HepG2 (cell line): Measurements from ENCODE around the gene DBNDD2. TPM values are rescaled to one million over a fixed set of nuclear protein-coding genes. Genes with fewer than 3 reads are reported as not detected.

Experiments used
- BRF2 ChIP-seq: sonication (generic); formaldehyde crosslinking; IDR thresholded peaks from 2 replicates; pipeline ENCODE4 v1.8.1; 2022; ENCODE audit warnings: mild to moderate bottlenecking, missing genetic modification reagents
- CERS6 ChIP-seq: sonication (generic); formaldehyde crosslinking; IDR thresholded peaks from 2 replicates; pipeline ENCODE4 v1.5.0; 2020; ENCODE audit warnings: missing genetic modification reagents
- FUBP1 ChIP-seq: sonication (generic); formaldehyde crosslinking; IDR thresholded peaks from 2 replicates; pipeline ENCODE4 v1.5.1; 2020; ENCODE audit warnings: missing genetic modification reagents, mild to moderate bottlenecking, borderline replicate concordance
- HNF1B ChIP-seq: sonication (generic); formaldehyde crosslinking; IDR thresholded peaks from 2 replicates; pipeline ENCODE4 v1.5.1; 2020; ENCODE audit warnings: mild to moderate bottlenecking, moderate library complexity, missing genetic modification reagents
- PLRG1 ChIP-seq: fragments of 450-650 bp; conservative IDR thresholded peaks from 2 replicates; pipeline ENCODE4 v1.6.1; 2016
- POLR2AphosphoS5 ChIP-seq: IDR thresholded peaks from 2 replicates; pipeline ENCODE4 v1.6.1; 2012; ENCODE audit warnings: low read depth, low read length
- PPARG ChIP-seq: conservative IDR thresholded peaks from 2 replicates; pipeline ENCODE4 v1.6.1; 2016; ENCODE audit warnings: missing biosample characterization, missing genetic modification reagents
- TFDP2 ChIP-seq: sonication (generic); formaldehyde crosslinking; IDR thresholded peaks from 2 replicates; pipeline ENCODE4 v1.4.0; 2020; ENCODE audit warnings: missing genetic modification reagents
- USF2 ChIP-seq, 2 experiments: sonication (generic) in 1 of 2; formaldehyde crosslinking in 1 of 2; IDR thresholded peaks; 2 replicates each; pipeline versions ENCODE4 v1.5.1 to v1.6.1; 2011 to 2020; ENCODE audit warnings: borderline replicate concordance in 1 of 2, low read depth in 1 of 2, low read length in 1 of 2, mild to moderate bottlenecking in 1 of 2, missing genetic modification reagents in 1 of 2, moderate library complexity in 1 of 2
- XBP1 ChIP-seq: sonication (generic); formaldehyde crosslinking; IDR thresholded peaks from 2 replicates; pipeline ENCODE4 v1.5.0; 2020; ENCODE audit warnings: missing genetic modification reagents
- ZNF274 ChIP-seq: sonication (generic); formaldehyde crosslinking; IDR thresholded peaks from 2 replicates; pipeline ENCODE4 v1.5.1; 2020; ENCODE audit warnings: mild to moderate bottlenecking, missing genetic modification reagents
- ZNF362 ChIP-seq: sonication (generic); formaldehyde crosslinking; IDR thresholded peaks from 2 replicates; pipeline ENCODE4 v1.4.0; 2020; ENCODE audit warnings: missing genetic modification reagents, mild to moderate bottlenecking, borderline replicate concordance
- ZNF569 ChIP-seq: sonication (generic); formaldehyde crosslinking; IDR thresholded peaks from 2 replicates; pipeline ENCODE4 v1.5.0; 2020; ENCODE audit warnings: mild to moderate bottlenecking, missing genetic modification reagents, moderate library complexity, borderline replicate concordance
- ZNF576 ChIP-seq: sonication (generic); formaldehyde crosslinking; IDR thresholded peaks from 2 replicates; pipeline ENCODE4 v1.4.0; 2020; ENCODE audit warnings: mild to moderate bottlenecking, missing genetic modification reagents
- ZNF782 ChIP-seq: sonication (generic); formaldehyde crosslinking; IDR thresholded peaks from 2 replicates; pipeline ENCODE4 v1.4.0; 2020; ENCODE audit warnings: missing genetic modification reagents, mild to moderate bottlenecking, borderline replicate concordance
- ZNF839 ChIP-seq: sonication (generic); formaldehyde crosslinking; IDR thresholded peaks from 2 replicates; pipeline ENCODE4 v1.4.0; 2020; ENCODE audit warnings: missing genetic modification reagents, mild to moderate bottlenecking, borderline replicate concordance
- polyA plus RNA-seq, 8 experiments: library from polyadenylated mRNA; depleted of rRNA in 3 of 8; stranded (reverse) in 7 of 8; unstranded in 1 of 8; fragments of >200 nt; fragmentation: Illumina TruSeq in 4 of 8; extraction: Trizol in 4 of 8; gene quantifications; 2 replicates each; pipeline versions ENCODE4 v1.2.1 to v1.2.3, GENCODE V29; 2011 to 2016; ENCODE audit warnings: low read depth in 4 of 8, missing spikeins in 1 of 8, mixed read lengths in 1 of 8; ENCODE audit not compliant: insufficient read depth in 1 of 8
- total RNA-seq, 5 experiments: library from RNA; depleted of rRNA; stranded (reverse); fragments of >200 nt; fragmentation: Illumina TruSeq; extraction: Trizol; gene quantifications; 2 replicates each; pipeline ENCODE4 v1.2.3, GENCODE V29; 2016; ENCODE audit warnings: low read depth in 1 of 5

DBNDD2 gene
- total and polyA plus RNA-seq, 2 of the 13 experiments (the other 11 are each of a cell fraction or from before 2014, with no cell fraction given) = 16.7 to 47.6 TPM

- TF ChIP-seq ZNF362 (no peak), ZNF569 (CRISPR knock-in tag) (no peak; the same call in 1 of the 2 replicates), CERS6 (CRISPR knock-in tag) (no peak), ZNF782 (no peak), TFDP2 (CRISPR knock-in tag) (no peak), BRF2 (CRISPR knock-in tag) (no peak), ZNF839 (CRISPR knock-in tag) (no peak), HNF1B (CRISPR knock-in tag) (no peak), FUBP1 (CRISPR knock-in tag) (no peak), PPARG (no peak), ZNF576 (CRISPR knock-in tag) (no peak), PLRG1 (no peak), XBP1 (CRISPR knock-in tag) (no peak), ZNF274 (CRISPR knock-in tag) (no peak), POLR2AphosphoS5 (no peak), USF2 (IDR thresholded peaks at IDR 0.05; ENCODE audit: low read depth, low read length) (no peak), USF2 (CRISPR knock-in tag; IDR thresholded peaks at IDR 0.05; ENCODE audit: borderline replicate concordance) (no peak)
Observed at GRCh38 chr20:45363611-45364492, 44.2 kb upstream of the DBNDD2 start (continued).
